Non-pigmented ciliary epithelial cell (primary cell): ENCODE measurements around the gene SLC9A1.
"Not testable (repeated sequence)": the region's sequence is repeated elsewhere in the genome, so short reads cannot be mapped to it uniquely, and the experiment has no call there.

ENCODE experiments used
- DNase-seq: peaks from one replicate; pipeline ENCODE4 v3.0.0-alpha.2; 2010; ENCODE audit warnings: low read depth

The SLC9A1 gene

GRCh38 chr1:27132624-27133023, 22.3 kb downstream of the SLC9A1 start:
- DNase-seq = no peak

DNA sequence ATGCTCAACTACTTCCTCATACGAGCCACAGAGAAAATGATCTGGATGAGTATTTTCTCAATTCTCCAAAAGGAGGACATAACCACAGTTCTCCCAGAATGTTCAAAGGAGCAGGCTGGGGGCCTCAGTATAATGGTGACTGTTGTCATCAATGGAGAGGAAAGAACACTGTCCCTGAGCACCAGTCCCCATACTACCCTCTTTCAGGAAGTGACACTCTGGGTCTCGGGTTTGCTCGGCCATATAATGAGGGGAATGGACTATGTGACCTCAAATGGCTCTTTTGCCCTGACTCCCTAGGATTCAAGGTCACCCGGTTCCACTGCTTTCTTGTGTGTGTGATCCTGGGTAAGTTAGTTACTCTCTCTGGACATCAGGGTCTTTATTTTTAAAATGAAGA, 22.8 kb downstream of the SLC9A1 start:
- no peak for DNase-seq

DNA sequence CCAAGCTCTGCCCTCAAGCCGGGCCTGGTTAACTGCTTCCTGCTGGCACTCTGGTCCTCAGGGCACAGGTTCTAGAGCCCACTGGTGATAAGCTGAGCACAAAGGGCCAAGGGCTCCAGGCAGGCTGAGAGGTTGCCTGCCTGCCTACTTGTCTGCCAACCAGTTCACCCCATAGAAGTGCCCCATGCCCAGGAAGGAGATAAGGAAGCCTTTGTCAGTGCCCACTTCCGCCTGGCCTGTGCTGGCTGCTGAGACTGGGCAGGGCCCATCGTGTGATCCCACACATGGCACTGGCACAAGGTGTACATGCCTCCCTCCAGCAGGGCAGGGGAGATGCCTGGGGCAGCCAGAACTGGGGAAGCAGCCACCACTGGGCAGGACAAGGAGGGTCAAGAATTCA, 24.1 kb downstream of the SLC9A1 start:
- no peak for DNase-seq

DNA sequence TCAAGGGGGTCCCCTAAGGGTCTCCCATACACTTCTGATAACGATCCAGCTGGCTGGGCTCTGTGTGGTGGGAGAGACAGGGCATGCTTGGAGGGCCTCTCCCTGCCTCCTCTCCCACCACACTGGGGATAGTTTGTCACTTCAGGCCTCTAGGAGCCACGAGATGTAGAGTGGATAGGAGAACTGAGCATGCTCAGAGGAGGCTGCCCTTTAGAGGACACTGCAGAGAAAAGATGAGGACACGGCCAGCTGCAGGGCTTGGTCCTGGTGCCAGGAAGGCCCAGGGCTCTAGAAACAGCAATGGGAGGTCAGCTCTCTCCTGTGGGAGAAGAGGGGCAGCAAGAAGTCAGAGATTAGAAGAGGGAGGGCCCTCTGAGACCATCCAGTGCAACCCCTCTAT, 25.7 kb downstream of the SLC9A1 start:
- DNase-seq = no peak

DNA sequence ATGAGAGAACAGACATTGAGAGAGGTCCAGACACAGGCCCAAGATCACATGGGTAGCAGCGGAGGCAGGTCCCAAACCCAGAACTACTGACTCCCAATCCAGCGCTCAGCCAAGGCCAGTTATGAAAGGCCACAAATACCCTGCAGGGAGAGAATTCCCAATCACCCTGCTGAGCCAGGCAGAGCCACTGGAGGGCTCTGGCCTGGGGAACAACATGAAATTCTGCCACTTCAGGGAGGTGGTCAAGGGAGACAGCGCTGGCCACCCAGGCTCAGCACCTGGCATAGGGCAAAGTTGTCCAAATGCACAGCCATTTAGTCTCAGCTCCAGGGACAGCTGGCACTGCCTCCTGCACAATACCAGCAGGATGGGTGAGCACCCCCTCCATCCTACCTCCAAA, 27.5 kb downstream of the SLC9A1 start:
- no peak for DNase-seq

DNA sequence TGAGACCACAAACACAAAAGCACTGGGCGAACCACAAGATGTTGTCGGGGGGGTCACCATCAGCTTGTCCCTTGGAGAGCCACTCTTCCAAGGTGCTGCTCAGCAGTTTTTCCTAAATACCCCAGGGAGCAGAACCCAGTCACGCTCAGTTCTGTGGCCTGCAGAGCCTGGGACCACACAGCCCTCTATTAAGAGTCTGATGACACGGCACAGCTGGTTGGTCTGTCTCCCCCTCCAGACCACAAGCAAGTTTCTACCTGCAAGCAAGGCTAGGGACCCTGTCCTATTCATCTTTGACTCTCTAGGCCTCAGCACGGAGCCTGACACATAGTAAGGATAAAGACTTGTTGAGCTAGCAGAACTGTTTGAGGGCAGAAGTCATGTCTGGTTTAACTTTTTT, 28.5 kb downstream of the SLC9A1 start:
- no peak for DNase-seq

GRCh38 chr1:27125125-27125524, 29.8 kb downstream of the SLC9A1 start:
- not testable (repeated sequence) for DNase-seq

GRCh38 chr1:27124405-27124804, 30.5 kb downstream of the SLC9A1 start:
- no peak for DNase-seq

DNA sequence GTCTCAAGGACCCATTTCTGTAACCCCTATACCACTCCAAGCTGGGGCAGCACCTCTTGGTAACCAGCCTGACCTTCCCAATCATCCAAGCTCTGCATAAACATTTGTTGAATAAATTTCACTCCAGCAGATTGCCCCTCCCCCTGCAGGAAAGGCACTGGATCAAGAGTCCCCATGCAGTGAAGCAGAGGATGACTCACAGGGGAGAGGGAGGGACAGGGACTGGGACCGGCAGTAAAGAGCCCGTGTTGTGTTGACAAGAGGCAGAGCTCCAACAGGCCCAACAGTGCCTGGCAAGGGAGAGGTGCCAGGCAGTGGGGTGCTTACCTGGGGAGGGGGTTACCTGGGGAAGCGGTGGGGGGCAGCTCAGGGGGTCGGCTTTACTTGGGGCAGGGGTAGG, 32.3 kb downstream of the SLC9A1 start:
- DNase-seq = no peak

- DNase-seq = no peak
Observed at GRCh38 chr1:27120854-27121253, 34.1 kb downstream of the SLC9A1 start.

- DNase-seq = no peak
Observed at GRCh38 chr1:27118440-27118689, 36.6 kb downstream of the SLC9A1 start.

DNA sequence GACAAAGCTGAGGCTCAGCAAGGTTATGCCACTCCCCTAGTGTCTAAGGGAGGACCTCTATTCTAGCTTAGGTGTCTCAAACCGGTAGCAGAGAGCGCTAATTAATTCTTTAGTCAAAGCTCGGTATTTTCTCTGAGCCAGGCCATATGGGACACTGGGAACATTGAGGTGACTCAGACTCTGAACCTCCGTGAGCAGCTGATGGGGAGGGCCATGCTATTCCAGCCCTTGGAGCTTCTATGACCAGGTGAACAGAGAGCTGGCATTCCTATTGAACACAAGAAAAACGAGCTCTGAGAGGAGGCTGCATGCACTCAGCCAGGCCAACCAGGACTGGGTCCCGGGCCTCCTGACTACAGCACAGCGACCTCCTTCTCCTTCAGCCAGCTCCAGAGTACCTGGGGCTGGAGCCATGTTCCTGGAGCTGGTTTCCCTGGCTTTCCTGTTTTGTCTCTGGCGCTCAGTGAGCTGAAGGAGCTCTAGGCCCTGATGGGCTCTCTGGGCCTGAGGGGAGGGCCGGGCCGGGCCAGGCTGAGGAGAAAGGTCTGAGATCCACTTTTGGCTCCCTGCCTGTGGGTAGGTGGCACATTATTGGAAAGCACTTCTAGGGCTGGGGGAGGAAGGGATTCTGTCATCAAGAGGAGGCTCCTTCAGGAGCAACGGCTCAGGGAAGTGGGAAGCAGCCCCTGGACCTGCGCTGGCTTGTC, 37.0 kb downstream of the SLC9A1 start:
- DNase-seq = no peak

GRCh38 chr1:27116697-27117096, 38.2 kb downstream of the SLC9A1 start:
- DNase-seq = no peak

DNA sequence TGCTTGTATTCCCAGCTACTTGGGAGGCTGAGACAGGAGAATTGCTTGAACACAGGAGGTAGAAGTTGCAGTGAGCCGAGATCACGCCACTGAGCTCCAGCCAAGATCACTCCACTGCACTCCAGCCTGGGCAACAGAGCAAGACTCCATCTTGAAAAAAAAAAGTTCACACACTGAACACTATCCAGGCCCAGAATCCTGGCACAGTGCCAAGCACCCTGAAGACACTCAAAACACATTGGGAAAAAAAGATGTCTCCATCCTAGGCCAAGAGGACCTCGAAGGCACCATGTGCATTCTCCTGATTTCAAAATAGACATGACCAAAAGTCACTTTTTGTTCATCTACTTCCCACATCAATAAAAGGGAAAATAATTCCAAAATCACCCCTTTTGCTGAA, 38.7 kb downstream of the SLC9A1 start:
- no peak for DNase-seq

DNA sequence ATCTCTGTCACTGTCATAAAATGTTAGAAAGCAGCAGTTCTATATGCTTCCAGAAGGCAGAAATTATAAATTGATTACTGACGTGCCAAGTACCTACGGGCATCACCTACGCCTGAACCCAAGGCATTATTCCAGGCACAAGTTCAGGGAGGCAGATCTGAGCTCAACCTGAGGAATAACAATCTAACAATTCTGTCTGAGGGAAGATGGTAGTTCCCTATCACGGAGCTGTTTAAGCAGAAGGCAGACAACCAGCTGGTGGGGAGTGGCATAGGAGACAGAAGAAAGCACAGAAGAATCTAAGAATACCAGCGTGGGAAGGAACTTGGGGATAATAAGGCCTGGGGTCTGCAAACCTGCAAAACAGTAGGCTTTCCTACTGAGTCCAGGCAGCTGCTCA, 40.4 kb downstream of the SLC9A1 start:
- DNase-seq = no peak

DNA sequence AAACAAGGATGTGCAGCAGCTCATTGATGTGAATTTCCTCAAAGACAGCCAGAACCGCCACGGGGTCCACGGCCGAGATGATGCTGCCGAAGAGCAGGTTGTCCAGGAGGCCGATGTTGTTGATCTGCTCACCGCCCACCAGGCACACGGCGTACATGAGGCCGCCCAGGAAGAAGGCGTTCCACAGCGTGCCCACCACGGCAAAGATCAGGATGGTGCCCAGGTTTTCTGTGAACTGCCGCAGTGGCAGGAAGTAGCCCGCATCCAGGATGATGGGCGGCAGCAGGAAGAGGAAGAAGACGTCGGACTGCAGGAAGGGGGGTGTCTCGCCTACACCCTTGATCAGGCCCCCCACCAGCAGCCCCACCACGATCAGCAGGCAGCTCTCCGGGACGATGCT, 41.1 kb downstream of the SLC9A1 start:
- no peak for DNase-seq

DNA sequence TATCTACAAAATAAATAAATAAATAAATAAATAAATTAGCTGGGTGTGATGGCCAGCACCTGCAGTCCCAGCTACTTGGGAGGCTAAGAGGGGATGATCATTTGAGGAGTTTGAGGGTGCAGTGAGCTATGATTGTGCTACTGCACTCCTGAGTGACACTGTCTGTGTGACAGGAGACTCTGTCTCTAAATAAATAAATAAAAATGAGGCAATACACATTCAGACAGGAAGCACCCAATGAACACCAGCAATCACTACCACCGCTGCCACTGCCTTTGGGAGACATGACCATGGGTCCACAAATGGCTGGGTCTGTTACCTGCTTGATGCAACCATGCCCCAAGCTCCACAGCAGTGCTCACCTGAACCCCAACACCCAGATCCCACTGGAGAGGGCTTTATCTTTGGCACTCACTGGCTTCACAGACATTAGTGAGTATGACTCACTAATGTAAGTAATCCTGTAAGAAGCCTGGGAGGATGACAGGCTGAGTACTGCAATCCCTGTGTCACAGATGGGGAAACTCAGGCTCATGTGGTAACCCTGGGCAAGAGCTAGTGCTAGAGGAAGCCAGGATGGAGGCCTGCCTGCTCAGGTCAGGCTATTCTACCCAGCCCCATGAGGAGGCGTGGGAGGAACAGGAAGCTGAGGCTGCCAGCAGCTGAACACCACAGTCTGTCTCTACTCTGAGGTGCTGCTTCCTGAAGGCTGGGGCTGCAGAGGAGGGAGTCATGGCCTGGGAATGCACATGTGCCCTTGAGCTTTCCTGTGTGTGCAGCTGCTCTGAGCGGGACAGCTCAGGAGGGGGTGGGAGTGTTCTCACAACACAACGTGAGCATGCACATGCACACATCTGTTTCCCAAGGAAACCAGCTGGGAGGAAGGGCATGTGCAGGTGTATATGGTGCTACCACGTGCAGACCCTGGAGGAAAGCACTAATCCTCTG, 43.0 kb downstream of the SLC9A1 start:
- DNase-seq = peak; percentile 99

DNA sequence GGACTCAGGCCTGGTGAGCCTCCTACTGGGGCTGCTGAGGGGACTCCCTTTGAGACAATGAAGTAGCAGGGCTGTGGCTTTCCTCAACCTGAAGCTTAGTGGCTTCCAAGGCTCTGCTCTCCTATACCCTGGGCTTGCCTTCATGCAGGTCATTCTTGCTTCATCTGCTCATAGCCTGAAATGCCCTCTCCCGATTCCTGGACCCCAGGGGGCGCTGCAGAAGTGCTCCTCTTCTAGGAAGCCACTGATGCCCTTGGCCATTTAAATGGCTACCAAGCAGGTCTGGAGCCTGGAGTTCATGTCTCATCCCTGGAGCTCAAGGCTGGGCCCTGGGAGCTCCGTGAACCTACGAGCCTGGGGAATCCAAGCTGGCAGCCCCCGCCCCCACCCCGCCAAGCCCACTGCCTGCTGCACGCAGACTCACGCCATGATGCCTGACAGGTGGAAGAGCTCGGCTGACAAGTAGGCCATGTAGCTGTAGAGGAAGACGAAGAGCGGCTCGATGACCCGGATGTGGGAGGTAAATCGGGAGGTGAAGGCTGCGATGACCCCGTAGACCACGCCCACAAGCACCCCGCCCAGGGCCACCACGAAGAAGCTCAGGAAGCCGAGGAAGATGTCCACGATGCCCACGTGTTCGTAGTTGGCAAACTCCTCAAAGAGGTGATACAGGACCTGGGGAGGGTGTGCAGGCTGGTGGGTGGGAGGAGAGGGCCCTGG, 45.7 kb downstream of the SLC9A1 start:
- DNase-seq = no peak

GRCh38 chr1:27108588-27108987, 46.3 kb downstream of the SLC9A1 start:
- no peak for DNase-seq

- no peak for DNase-seq
Observed at GRCh38 chr1:27106561-27107323, 48.2 kb downstream of the SLC9A1 start.

GRCh38 chr1:27105018-27105417, 49.9 kb downstream of the SLC9A1 start:
- no peak for DNase-seq

GRCh38 chr1:27103498-27103897, 51.4 kb downstream of the SLC9A1 start:
- DNase-seq = no peak
